ENCODE data around the gene RPL27. TPM values are rescaled to one million over a fixed set of nuclear protein-coding genes. Genes with fewer than 3 reads are reported as not detected.

The RPL27 gene
- total and polyA plus RNA-seq, 2 of the 13 experiments (the other 11 are each of a cell fraction or from before 2014, with no cell fraction given), result 1,585 to 5,840 TPM

DNA sequence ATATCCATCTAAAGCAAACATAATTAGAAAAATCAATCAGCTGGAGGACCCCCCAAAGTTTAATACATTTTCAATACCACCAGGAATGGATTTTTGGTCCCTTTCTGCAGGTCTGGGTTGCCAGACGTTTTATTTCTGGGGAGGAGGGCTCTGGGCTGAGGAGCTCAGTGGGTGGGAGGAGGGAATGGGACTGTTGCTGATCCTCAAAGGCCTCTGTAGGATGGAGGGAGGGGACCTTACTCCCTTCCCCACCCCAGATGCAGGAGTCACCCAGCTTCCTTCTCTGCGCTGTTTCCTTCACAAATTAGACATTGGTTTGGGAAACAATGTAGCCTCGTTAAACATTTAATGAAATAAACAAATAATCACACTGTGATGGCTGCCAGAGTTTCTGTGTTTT is 33.4 kb downstream of the RPL27 start:
- BruUV-seq (replicated peaks), result no TSS peak
- intact Hi-C loops (cut with micrococcal nuclease; ENCODE audit: unreplicated experiment), result no loop called here
- in situ Hi-C loops (cut with HindIII; ENCODE audit: extremely low pct_ligation_motif_present, low pct_unique_long_range_greater_than_20kb), result no loop called here
- no peak overlapping the region for H3K9ac ChIP-seq (ENCODE audit: insufficient read depth, low read depth, low read length)
- H3K4me1 ChIP-seq (ENCODE audit: insufficient read depth, low read length), result peaks cover 64% of the 10 kb centered on the region
- no peaks in the 10 kb centered on the region for H4K20me1 ChIP-seq (ENCODE audit: insufficient read depth, low read length)
- POLR2A ChIA-PET, result interaction anchor here (0.7 kb wide), 1 partner anchor 151 kb away, joined by 4 read pairs; no protein-coding TSS in a partner anchor
- H3K4me2 ChIP-seq (ENCODE audit: low read depth, low read length), result no peak overlapping the region
- TF ChIP-seq, protein P1, sequence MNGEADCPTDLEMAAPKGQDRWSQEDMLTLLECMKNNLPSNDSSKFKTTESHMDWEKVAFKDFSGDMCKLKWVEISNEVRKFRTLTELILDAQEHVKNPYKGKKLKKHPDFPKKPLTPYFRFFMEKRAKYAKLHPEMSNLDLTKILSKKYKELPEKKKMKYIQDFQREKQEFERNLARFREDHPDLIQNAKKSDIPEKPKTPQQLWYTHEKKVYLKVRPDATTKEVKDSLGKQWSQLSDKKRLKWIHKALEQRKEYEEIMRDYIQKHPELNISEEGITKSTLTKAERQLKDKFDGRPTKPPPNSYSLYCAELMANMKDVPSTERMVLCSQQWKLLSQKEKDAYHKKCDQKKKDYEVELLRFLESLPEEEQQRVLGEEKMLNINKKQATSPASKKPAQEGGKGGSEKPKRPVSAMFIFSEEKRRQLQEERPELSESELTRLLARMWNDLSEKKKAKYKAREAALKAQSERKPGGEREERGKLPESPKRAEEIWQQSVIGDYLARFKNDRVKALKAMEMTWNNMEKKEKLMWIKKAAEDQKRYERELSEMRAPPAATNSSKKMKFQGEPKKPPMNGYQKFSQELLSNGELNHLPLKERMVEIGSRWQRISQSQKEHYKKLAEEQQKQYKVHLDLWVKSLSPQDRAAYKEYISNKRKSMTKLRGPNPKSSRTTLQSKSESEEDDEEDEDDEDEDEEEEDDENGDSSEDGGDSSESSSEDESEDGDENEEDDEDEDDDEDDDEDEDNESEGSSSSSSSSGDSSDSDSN (CRISPR knock-in tag; IDR thresholded peaks at IDR 0.05), result no peak
- no peak for TF ChIP-seq ZNF30 (CRISPR knock-in tag; IDR thresholded peaks at IDR 0.05)
- TF ChIP-seq AGO2 (optimal IDR thresholded peaks at IDR 0.05; ENCODE audit: low read depth, low read length), result no peak
- no peak for TF ChIP-seq MTA1 (CRISPR knock-in tag; IDR thresholded peaks at IDR 0.05; ENCODE audit: borderline replicate concordance)
- no peak for TF ChIP-seq ZNF550 (CRISPR knock-in tag; IDR thresholded peaks at IDR 0.05; ENCODE audit: borderline replicate concordance)
- TF ChIP-seq ZNF138 (CRISPR knock-in tag; IDR thresholded peaks at IDR 0.05; ENCODE audit: low read depth), result no peak
- no peak for TF ChIP-seq RNF2 (conservative IDR thresholded peaks at IDR 0.05; ENCODE audit: low read depth)
- no peak for TF ChIP-seq HMGA1 (CRISPR knock-in tag; conservative IDR thresholded peaks at IDR 0.05)
- TF ChIP-seq ZNF567 (CRISPR knock-in tag; IDR thresholded peaks at IDR 0.05; ENCODE audit: borderline replicate concordance), result no peak
- ATAC-seq, result no peak
- no peak overlapping the region for H2AFZ ChIP-seq (ENCODE audit: low read length)
- no peaks in the 10 kb centered on the region for H3K79me2 ChIP-seq (ENCODE audit: insufficient read depth, low read length)
- H3K27me3 ChIP-seq (ENCODE audit: control insufficient read depth in 1 of 2, insufficient read depth in 2 of 2, low read length in 2 of 2), result no peaks in the 10 kb centered on the region
- FAIRE-seq, result no peak
- H3K36me3 ChIP-seq (replicated peaks in 1 of 2; ENCODE audit: control insufficient read depth in 1 of 2, insufficient read depth in 2 of 2, low read length in 2 of 2), result no peaks in the 10 kb centered on the region
- H3K27ac ChIP-seq (ENCODE audit: extremely low read length, insufficient read depth, low read length), result no peak overlapping the region
- DNase-seq (ENCODE audit: low spot score), result no peak
- CTCF ChIA-PET (ENCODE audit: low intra/inter-chr PET ratio, low total read pairs), result no interaction called here
- H3K4me3 ChIP-seq (replicated peaks in 1 of 3; ENCODE audit: insufficient read depth in 1 of 3, low read depth in 2 of 3, low read length in 3 of 3), result no peak overlapping the region
- no peaks in the 10 kb centered on the region for H3K9me3 ChIP-seq (ENCODE audit: low read length)
- WGBS (ENCODE audit: low lambda C conversion rate), result 94% methylated on average over 3 of the region's 3 CpGs

Measured in HepG2 (cell line).